HCT116 (cell line): Measurements from ENCODE around the gene MYBPC3. TPM values are rescaled to one million over a fixed set of nuclear protein-coding genes. Genes with fewer than 3 reads are reported as not detected.

Experiments
- ATAC-seq: fragments of 200-7000 bp; cut with Tn5 transposase; 2 replicates; pipeline ENCODE4 v1.9.1; 2020; ENCODE audit warnings: mild to moderate bottlenecking, moderate library complexity
- BruUV-seq: library from RNA; stranded (reverse); fragments of 400-500 nt; replicated peaks from 2 replicates; lab custom pipeline; 2021; lab: Mats Ljungman, UMichigan
- CTCF ChIA-PET: fragments of 300-600 bp; sonication (Branson Sonifier 250); formaldehyde crosslinking; loops from one replicate; lab custom pipeline; 2021; ENCODE audit warnings: antibody characterized with exemption; lab: Charles Lee
- POLR2A ChIA-PET: fragments of 300-600, 350-600 bp; sonication (Branson Sonifier 250); formaldehyde crosslinking; loops from one replicate; lab custom pipeline; 2021; ENCODE audit warnings: antibody characterized with exemption; lab: Charles Lee
- RAD21 ChIA-PET, 2 experiments: fragments of 300-600 bp; sonication (Branson Sonifier 250); formaldehyde crosslinking; loops; one replicate each; lab custom pipeline; 2023; ENCODE audit warnings: low total read pairs in 2 of 2; ENCODE audit not compliant: uncharacterized antibody in 2 of 2, unreplicated experiment in 2 of 2, low non-redundant PET in 1 of 2; lab: Charles Lee
- DNase-seq: peaks from one replicate; pipeline ENCODE4 v3.0.0-alpha.2; 2010; ENCODE audit warnings: low read depth, low spot score
- H2AFZ ChIP-seq: fragments of 200-600 bp; shearing (Covaris generic), sonication (generic); 2 replicates; pipeline ENCODE4 v1.6.1; 2017; ENCODE audit warnings: low read depth, mixed run types, mixed read lengths, antibody characterized with exemption, low read length; ENCODE audit not compliant: poor library complexity, severe bottlenecking
- H3K27ac ChIP-seq: 2 replicates; pipeline ENCODE4 v1.5.1; 2012; ENCODE audit warnings: low read depth, low read length
- H3K27me3 ChIP-seq: fragments of 200-600 bp; sonication (generic); 2 replicates; pipeline ENCODE4 v1.6.1; 2016; ENCODE audit warnings: mixed run types, low read length, mixed read lengths; ENCODE audit not compliant: insufficient read depth
- H3K36me3 ChIP-seq, 2 experiments: fragments of 200-500 bp in 1 of 2; fragments of 200-600 bp in 1 of 2; sonication (Bioruptor generic) in 1 of 2; sonication (generic) in 1 of 2; 2 replicates each; pipeline versions ENCODE4 v1.5.1 to v1.6.1; 2014 to 2016; ENCODE audit warnings: low read length in 2 of 2, inconsistent platforms in 1 of 2, mixed read lengths in 1 of 2, mixed run types in 1 of 2; ENCODE audit not compliant: insufficient read depth in 2 of 2, control insufficient read depth in 1 of 2
- H3K4me1 ChIP-seq, 2 experiments: fragments of 200-600 bp in 1 of 2; sonication (generic) in 1 of 2; 2 replicates each; pipeline versions ENCODE4 v1.5.1 to v1.6.1; 2012 to 2017; ENCODE audit warnings: low read length in 2 of 2, inconsistent platforms in 1 of 2, mild to moderate bottlenecking in 1 of 2, mixed read lengths in 1 of 2, mixed run types in 1 of 2, moderate library complexity in 1 of 2; ENCODE audit not compliant: insufficient read depth in 2 of 2, control insufficient read depth in 1 of 2
- H3K4me2 ChIP-seq: fragments of 200-600 bp; sonication (generic); 2 replicates; pipeline ENCODE4 v1.6.1; 2017; ENCODE audit warnings: mixed run types, low read length, mixed read lengths
- H3K4me3 ChIP-seq, 2 experiments: fragments of 200-600 bp in 1 of 2; sonication (generic) in 1 of 2; replicated peaks in 1 of 2; 2 replicates each; pipeline ENCODE4 v1.5.1; 2011 to 2016; ENCODE audit warnings: low read length in 2 of 2, control low read depth in 1 of 2, low read depth in 1 of 2, mild to moderate bottlenecking in 1 of 2, mixed read lengths in 1 of 2, mixed run types in 1 of 2
- H3K79me2 ChIP-seq: fragments of 200-600 bp; sonication (generic); 2 replicates; pipeline ENCODE4 v1.6.1; 2017; ENCODE audit warnings: mild to moderate bottlenecking, mixed run types, low read length, moderate library complexity, mixed read lengths; ENCODE audit not compliant: insufficient read depth
- H3K9ac ChIP-seq: fragments of 200-600 bp; sonication (generic); 2 replicates; pipeline ENCODE4 v1.6.1; 2016; ENCODE audit warnings: low read length, mixed read lengths
- H3K9me2 ChIP-seq: fragments of 200-600 bp; sonication (generic), shearing (Covaris generic); 2 replicates; pipeline ENCODE4 v1.6.1; 2017; ENCODE audit warnings: mixed run types, mild to moderate bottlenecking, moderate library complexity; ENCODE audit not compliant: insufficient read depth
- H3K9me3 ChIP-seq, 2 experiments: fragments of 200-500 bp in 1 of 2; fragments of 200-600 bp in 1 of 2; sonication (Bioruptor generic) in 1 of 2; sonication (generic) in 1 of 2; 2 replicates each; pipeline ENCODE4 v1.6.1; 2014 to 2017; ENCODE audit warnings: low read length in 2 of 2, mixed read lengths in 2 of 2, inconsistent platforms in 1 of 2, low read depth in 1 of 2, mild to moderate bottlenecking in 1 of 2, mixed run types in 1 of 2, moderate library complexity in 1 of 2; ENCODE audit not compliant: control insufficient read depth in 1 of 2, insufficient read depth in 1 of 2
- H4K20me1 ChIP-seq: fragments of 200-600 bp; sonication (generic), shearing (Covaris generic); 2 replicates; pipeline ENCODE4 v1.6.1; 2017; ENCODE audit warnings: mixed run types, mild to moderate bottlenecking, moderate library complexity; ENCODE audit not compliant: insufficient read depth
- CBX3 ChIP-seq: IDR thresholded peaks from 2 replicates; pipeline ENCODE4 v1.6.1; 2012; ENCODE audit warnings: low read depth
- CEBPB ChIP-seq: IDR thresholded peaks from 2 replicates; pipeline ENCODE4 v1.6.1; 2012; ENCODE audit warnings: low read depth
- FOSL1 ChIP-seq: IDR thresholded peaks from 2 replicates; pipeline ENCODE4 v1.6.1; 2012; ENCODE audit warnings: low read depth
- SIN3A ChIP-seq: IDR thresholded peaks from 2 replicates; pipeline ENCODE4 v1.6.1; 2012; ENCODE audit warnings: low read depth
- TCF7L2 ChIP-seq: IDR thresholded peaks from 2 replicates; pipeline ENCODE4 v1.7.0; 2011; ENCODE audit warnings: borderline replicate concordance, inconsistent platforms; ENCODE audit not compliant: insufficient read depth, insufficient read length; ENCODE audit errors: extremely low read depth
- ZFX ChIP-seq: fragments of 450-650 bp; IDR thresholded peaks from 2 replicates; pipeline ENCODE4 v1.6.1; 2017
- intact Hi-C: fragments of 100-400 bp; cut with micrococcal nuclease; formaldehyde crosslinking; loops from 2 replicates; pipeline ENCODE4 v1.10.0; 2022
- total RNA-seq: library from RNA; stranded (reverse); gene quantifications from one replicate; pipeline ENCODE4 v1.2.1, GENCODE V29; 2021; ENCODE audit not compliant: unreplicated experiment

Gene MYBPC3
- total RNA-seq, 1 experiment from 2014 or later, result 0.25 TPM

GRCh38 chr11:47345890-47346563 lies 6.5 kb downstream of the MYBPC3 start:
- TF ChIP-seq CBX3 (no peak), FOSL1 (no peak), ZFX (no peak)
- Histone ChIP-seq H4K20me1 (no peaks in the 10 kb centered on the region), H3K9me2 (no peaks in the 10 kb centered on the region), H3K79me2 (no peaks in the 10 kb centered on the region), H3K36me3 (no peaks in the 10 kb centered on the region), H3K9ac (no peak overlapping the region), H3K27ac (no peak overlapping the region), H3K27me3 (no peaks in the 10 kb centered on the region), H2AFZ (no peak overlapping the region), H3K9me3 (no peaks in the 10 kb centered on the region), H3K4me2 (no peak overlapping the region), H3K4me3 (no peak overlapping the region), H3K4me1 (no peaks in the 10 kb centered on the region)
- ATAC-seq (no peak), DNase-seq (no peak)
- ChIA-PET RAD21 (no interaction called here), CTCF (no interaction called here), POLR2A (no interaction called here)
- BruUV-seq, result no TSS peak
- intact Hi-C loops, result no loop called here

GRCh38 chr11:47342854-47343253 lies 9.6 kb downstream of the MYBPC3 start:
- Histone ChIP-seq H3K4me1 (no peaks in the 10 kb centered on the region; a peak in 1 of 4 replicates), H3K79me2 (no peaks in the 10 kb centered on the region), H3K27me3 (no peaks in the 10 kb centered on the region), H3K9me3 (no peaks in the 10 kb centered on the region), H3K9me2 (no peaks in the 10 kb centered on the region), H3K27ac (no peak overlapping the region), H3K4me2 (no peak overlapping the region), H2AFZ (no peak overlapping the region), H3K4me3 (no peak overlapping the region)
- ATAC-seq (no peak), DNase-seq (no peak)
- BruUV-seq, result no TSS peak
- intact Hi-C loops, result no loop called here
- ChIA-PET POLR2A (no interaction called here), RAD21 (no interaction called here)
- TF ChIP-seq TCF7L2, result no peak
- TF ChIP-seq CEBPB, result no peak
- no peak for TF ChIP-seq CBX3
- TF ChIP-seq SIN3A, result no peak
- TF ChIP-seq, all 23 proteins: peak for 0
- no peak overlapping the region for H3K9ac ChIP-seq
- H3K36me3 ChIP-seq, result no peaks in the 10 kb centered on the region
- H4K20me1 ChIP-seq, result no peaks in the 10 kb centered on the region
- CTCF ChIA-PET, result no interaction called here
